Measurements from ENCODE around the gene TUBA8.
"Not testable (repeated sequence)": the region's sequence is repeated elsewhere in the genome, so short reads cannot be mapped to it uniquely, and the experiment has no call there.

Gene TUBA8

GRCh38 chr22:18164584-18164983 lies 54.0 kb downstream of the TUBA8 start:
- in situ Hi-C loops (cut with MboI; ENCODE audit: low sequenced_read_pairs) = not testable (repeated sequence)

GRCh38 chr22:18165356-18165755 lies 54.7 kb downstream of the TUBA8 start:
- in situ Hi-C loops (cut with MboI; ENCODE audit: low sequenced_read_pairs) = not testable (repeated sequence)

DNA sequence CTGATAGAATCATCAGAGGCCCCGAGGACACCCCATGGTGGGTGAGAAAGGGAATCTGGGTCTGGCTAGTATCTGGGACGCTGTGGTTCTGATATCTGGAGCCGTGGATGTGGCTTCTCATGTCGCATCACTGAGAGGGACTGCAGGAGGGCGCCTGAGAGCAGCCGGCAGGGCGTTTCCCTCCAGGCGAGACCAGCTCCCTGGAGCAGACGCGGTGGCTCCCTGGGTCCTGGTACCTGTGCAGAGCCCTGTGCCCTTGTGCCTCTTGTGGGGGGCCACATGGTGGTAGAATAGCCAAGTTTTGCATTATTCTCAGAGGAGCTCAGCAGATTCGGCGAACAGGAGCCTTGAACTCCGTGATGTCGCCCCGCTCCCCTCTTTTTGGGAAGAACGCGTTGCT lies 59.7 kb downstream of the TUBA8 start:
- in situ Hi-C loops (cut with MboI; ENCODE audit: low sequenced_read_pairs) = not testable (repeated sequence)

DNA sequence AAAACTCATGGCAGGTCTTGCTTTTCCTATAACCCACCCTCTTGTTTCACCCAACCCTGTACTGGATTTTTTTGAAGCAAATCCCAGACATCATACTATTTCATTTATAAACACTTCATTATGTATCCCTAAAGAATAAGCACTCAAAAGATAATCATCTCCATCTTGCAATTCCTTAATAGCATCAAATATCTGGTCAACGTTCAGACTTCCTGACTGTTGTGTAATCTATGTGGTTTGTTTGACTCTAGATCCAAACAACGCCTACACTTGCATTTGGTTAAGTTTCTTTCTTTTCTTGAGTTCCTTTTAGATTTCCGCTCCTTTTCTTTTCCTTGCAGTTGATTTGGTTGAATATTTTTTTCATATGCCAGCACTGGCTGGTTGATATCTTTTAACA lies 61.6 kb downstream of the TUBA8 start:
- in situ Hi-C loops (cut with MboI; ENCODE audit: low sequenced_read_pairs) = not testable (repeated sequence)

DNA sequence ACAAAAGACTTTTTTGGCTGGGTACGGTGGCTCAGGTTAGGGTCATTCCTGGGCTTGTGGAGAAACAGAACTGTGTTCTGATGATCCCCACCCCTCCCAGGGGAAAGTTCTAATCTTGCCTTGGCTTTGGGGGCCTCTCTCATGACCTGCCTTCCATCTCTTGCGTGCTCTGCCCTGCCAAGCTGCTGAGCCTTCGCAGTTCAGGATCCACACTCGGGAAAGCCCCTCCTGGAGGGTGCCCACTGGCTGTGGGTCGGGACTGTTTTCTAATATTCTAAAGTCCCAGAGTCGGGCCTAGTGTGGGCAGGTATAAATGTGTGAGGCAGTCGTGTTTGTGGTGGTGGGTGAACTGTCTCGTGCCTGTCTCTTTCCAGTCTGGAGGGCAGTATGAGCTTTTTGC lies 62.2 kb downstream of the TUBA8 start:
- in situ Hi-C loops (cut with MboI; ENCODE audit: low sequenced_read_pairs) = not testable (repeated sequence)

DNA sequence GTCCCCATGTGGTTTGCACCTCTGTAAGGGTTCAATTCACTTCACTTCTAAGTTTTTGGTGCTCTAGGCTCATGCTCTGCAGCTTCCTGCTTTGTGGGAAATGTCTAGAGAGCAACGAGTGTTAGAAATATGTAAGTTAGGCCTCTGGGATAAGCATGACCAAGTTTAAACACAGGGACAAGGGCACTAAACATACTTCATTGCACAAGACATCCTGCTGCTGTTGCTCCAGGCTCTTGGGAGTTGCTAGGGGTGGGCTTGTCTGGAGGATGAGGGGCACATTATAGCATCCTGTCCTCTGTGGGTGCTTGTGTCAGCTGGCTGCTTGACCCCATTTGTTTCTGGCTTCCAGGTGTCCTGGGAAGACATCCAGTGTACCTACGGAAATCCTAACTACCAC lies 62.8 kb downstream of the TUBA8 start:
- in situ Hi-C loops (cut with MboI; ENCODE audit: low sequenced_read_pairs) = not testable (repeated sequence)
